ENCODE results near the gene HMOX1. TPM values are rescaled to one million over a fixed set of nuclear protein-coding genes. Genes with fewer than 3 reads are reported as not detected.

The HMOX1 gene
- total and polyA plus RNA-seq, 2 donors (not counting 3 experiments of a cell fraction or from before 2014, with no cell fraction given): 41.1 to 69.1 TPM

GRCh38 chr22:35377735-35378134, 3.2 kb upstream of the HMOX1 start:
- no TSS peak for BruUV-seq (replicated peaks)
- H2AFZ ChIP-seq (ENCODE audit: low read depth, low read length): peak overlapping the region; percentile 10
- DNase-seq (ENCODE audit: low read depth, low spot score): no peak

More at GRCh38 chr22:35377735-35378134, 3.2 kb upstream of the HMOX1 start:
- peak overlapping the region; percentile 62 for H3K27ac ChIP-seq (ENCODE audit: insufficient read depth, low read depth, low read length)
- peak overlapping the region; percentile 15 for H3K9ac ChIP-seq (replicated peaks; ENCODE audit: extremely low read depth, insufficient read depth, low read length)
- FAIRE-seq: no peak
- ChIA-PET POLR2A (no interaction called here), CTCF (interaction anchor here (2.4 kb wide), 1 partner anchor 25 kb away, joined by 9 read pairs; no protein-coding TSS in a partner anchor)
- H3K9me3 ChIP-seq (replicated peaks; ENCODE audit: control insufficient read depth, insufficient read depth, low read length): no peaks in the 10 kb centered on the region
- H3K36me3 ChIP-seq (ENCODE audit: control insufficient read depth in 2 of 2, extremely low read depth in 1 of 2, insufficient read depth in 2 of 2, low read length in 2 of 2): no peaks in the 10 kb centered on the region
- no peaks in the 10 kb centered on the region for H3K9me1 ChIP-seq (replicated peaks; ENCODE audit: control insufficient read depth, extremely low read depth, insufficient read depth, low read length)
- H4K20me1 ChIP-seq (replicated peaks; ENCODE audit: control insufficient read depth, extremely low read depth, insufficient read depth, low read length): no peaks in the 10 kb centered on the region
- dilution Hi-C loops (cut with MboI; ENCODE audit: extremely low pct_ligation_motif_present, low sequenced_read_pairs) (no loop called here), intact Hi-C loops (cut with micrococcal nuclease) (no loop called here)
- TF ChIP-seq CTCF (IDR thresholded peaks at IDR 0.05; ENCODE audit: extremely low read depth in 1 of 2, insufficient read depth in 1 of 2, low read depth in 1 of 2, low read length in 2 of 2) (no peak), FOS (IDR thresholded peaks at IDR 0.05; ENCODE audit: borderline replicate concordance, insufficient read depth, low read length) (no peak), MYC (IDR thresholded peaks at IDR 0.05; ENCODE audit: low read depth, low read length) (no peak), GATA2 (IDR thresholded peaks at IDR 0.05; ENCODE audit: insufficient read depth, insufficient read length, low read depth, low read length) (no peak), EZH2 (IDR thresholded peaks at IDR 0.05; ENCODE audit: borderline replicate concordance, low read depth, low read length, severe bottlenecking) (no peak), POLR2A (IDR thresholded peaks at IDR 0.05; ENCODE audit: low read depth, low read length) (no peak), POLR2AphosphoS5 (IDR thresholded peaks at IDR 0.05; ENCODE audit: insufficient read depth, low read depth, low read length) (no peak), JUN (IDR thresholded peaks at IDR 0.05; ENCODE audit: borderline replicate concordance, insufficient read depth, insufficient read length, low read depth) (no peak), MAX (IDR thresholded peaks at IDR 0.05; ENCODE audit: insufficient read depth, insufficient read length) (no peak)
- peaks cover 10% of the 10 kb centered on the region for H3K79me2 ChIP-seq (ENCODE audit: control insufficient read depth, insufficient read depth, low read length)
- H3K4me1 ChIP-seq (ENCODE audit: control insufficient read depth, extremely low read depth, insufficient read depth, low read length): peaks cover 34% of the 10 kb centered on the region
- no peak overlapping the region for H3K4me2 ChIP-seq (ENCODE audit: insufficient read depth, low read length)
- no peaks in the 10 kb centered on the region for H3K27me3 ChIP-seq (ENCODE audit: control insufficient read depth in 2 of 2, insufficient read depth in 2 of 2, low read length in 2 of 2)
- no peak overlapping the region for H3K4me3 ChIP-seq (replicated peaks in 1 of 3; ENCODE audit: insufficient read depth in 1 of 3, low read depth in 1 of 3, low read length in 3 of 3)

All from endothelial cell of umbilical vein (primary cell).